Transverse colon (tissue), 4 donors: Measurements from ENCODE around the gene SLC39A11.

Experiments used
- EP300 ChIP-seq: sonication (generic); formaldehyde crosslinking; IDR thresholded peaks from one replicate; pipeline ENCODE4 v1.6.1; 2017; ENCODE audit warnings: antibody characterized with exemption, low read depth
- POLR2A ChIP-seq: fragments of 450-650 bp; IDR thresholded peaks from one replicate; pipeline ENCODE4 v1.6.1; 2016; ENCODE audit warnings: antibody characterized with exemption, mild to moderate bottlenecking, moderate library complexity
- POLR2AphosphoS5 ChIP-seq, 3 donors: sonication (generic); formaldehyde crosslinking; IDR thresholded peaks; one replicate each; pipeline ENCODE4 v1.6.1; 2016; ENCODE audit warnings: antibody characterized with exemption in 3 of 3
- TF ChIP-seq, protein P1 (sequence below), 5 experiments: fragments of 200-600 bp in 3 of 5; fragments of 450-650 bp in 2 of 5; sonication (generic) in 3 of 5; IDR thresholded peaks; 1 replicate in 2 of 5; 2 replicates in 3 of 5; pipeline ENCODE4 v1.5.1; 2016 to 2017; ENCODE audit warnings: antibody characterized with exemption in 5 of 5, inconsistent platforms in 3 of 5, mild to moderate bottlenecking in 2 of 5, moderate library complexity in 1 of 5

DNA sequence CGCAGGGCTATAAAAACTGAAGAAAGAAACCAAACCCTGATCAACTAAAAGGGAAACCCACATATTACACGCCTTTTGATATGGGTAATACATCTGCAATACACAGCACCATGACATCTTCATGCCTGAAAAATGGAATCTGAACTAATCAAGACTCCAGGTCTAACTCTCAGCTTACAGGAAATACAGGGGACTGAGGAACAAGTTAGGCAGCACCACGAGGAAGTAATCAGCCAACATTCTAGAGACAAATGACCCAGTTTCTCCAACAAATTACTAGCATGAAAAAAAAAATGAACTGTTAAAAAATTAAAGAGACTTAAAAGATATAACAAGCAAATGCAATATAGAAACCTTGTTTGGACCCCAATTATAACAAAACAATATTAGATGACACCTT is 9.1 kb downstream of the SLC39A11 start:
- TF ChIP-seq, protein P1, sequence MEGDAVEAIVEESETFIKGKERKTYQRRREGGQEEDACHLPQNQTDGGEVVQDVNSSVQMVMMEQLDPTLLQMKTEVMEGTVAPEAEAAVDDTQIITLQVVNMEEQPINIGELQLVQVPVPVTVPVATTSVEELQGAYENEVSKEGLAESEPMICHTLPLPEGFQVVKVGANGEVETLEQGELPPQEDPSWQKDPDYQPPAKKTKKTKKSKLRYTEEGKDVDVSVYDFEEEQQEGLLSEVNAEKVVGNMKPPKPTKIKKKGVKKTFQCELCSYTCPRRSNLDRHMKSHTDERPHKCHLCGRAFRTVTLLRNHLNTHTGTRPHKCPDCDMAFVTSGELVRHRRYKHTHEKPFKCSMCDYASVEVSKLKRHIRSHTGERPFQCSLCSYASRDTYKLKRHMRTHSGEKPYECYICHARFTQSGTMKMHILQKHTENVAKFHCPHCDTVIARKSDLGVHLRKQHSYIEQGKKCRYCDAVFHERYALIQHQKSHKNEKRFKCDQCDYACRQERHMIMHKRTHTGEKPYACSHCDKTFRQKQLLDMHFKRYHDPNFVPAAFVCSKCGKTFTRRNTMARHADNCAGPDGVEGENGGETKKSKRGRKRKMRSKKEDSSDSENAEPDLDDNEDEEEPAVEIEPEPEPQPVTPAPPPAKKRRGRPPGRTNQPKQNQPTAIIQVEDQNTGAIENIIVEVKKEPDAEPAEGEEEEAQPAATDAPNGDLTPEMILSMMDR (IDR thresholded peaks at IDR 0.05): no peak
- TF ChIP-seq POLR2A: no peak
- TF ChIP-seq POLR2AphosphoS5 (IDR thresholded peaks at IDR 0.05): no peak
- TF ChIP-seq EP300: no peak
